ENCODE data around the gene KIFC3. TPM values are rescaled to one million over a fixed set of nuclear protein-coding genes. Genes with fewer than 3 reads are reported as not detected.
A peak's percentile ranks its signal among the peaks of the same experiment; 100 is the strongest.

KIFC3 gene
- total RNA-seq, 1 donor from 2014 or later: 0.27 TPM

DNA sequence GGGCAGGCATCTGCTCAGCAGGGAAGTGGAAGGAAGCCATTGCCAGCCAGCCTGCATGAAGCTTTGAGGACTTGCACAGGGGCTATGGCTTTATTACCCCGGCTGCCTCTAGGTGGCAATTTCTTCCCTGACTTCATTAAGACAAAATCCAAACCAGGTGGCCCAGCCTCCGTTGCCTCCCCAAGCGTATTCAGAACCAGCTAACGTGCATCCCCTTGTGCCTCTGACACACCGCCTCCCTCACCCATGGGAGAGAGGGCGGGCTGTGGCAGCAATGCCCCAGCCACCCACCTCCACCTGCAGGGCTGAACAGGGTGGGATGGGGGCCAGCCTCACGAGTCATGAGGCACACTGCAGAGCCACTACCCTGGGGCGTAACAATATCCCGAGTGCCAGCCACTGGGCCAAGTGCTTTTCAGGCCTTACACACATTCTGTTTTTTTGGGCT, 6.8 kb downstream of the KIFC3 start:
- intact Hi-C loops (cut with micrococcal nuclease): no loop called here
- no peak overlapping the region for H3K27ac Mint-ChIP-seq
- no peaks in the 10 kb centered on the region for H3K9me3 Mint-ChIP-seq
- H3K36me3 Mint-ChIP-seq (ENCODE audit: low read depth): no peaks in the 10 kb centered on the region
- CTCF ChIA-PET: no interaction called here
- no peak overlapping the region for H3K4me3 Mint-ChIP-seq
- peak; percentile 34 for ATAC-seq (ENCODE audit: low read depth)
- POLR2A ChIA-PET: no interaction called here
- H3K4me1 Mint-ChIP-seq: peaks cover 2% of the 10 kb centered on the region
- TF ChIP-seq, protein P1, sequence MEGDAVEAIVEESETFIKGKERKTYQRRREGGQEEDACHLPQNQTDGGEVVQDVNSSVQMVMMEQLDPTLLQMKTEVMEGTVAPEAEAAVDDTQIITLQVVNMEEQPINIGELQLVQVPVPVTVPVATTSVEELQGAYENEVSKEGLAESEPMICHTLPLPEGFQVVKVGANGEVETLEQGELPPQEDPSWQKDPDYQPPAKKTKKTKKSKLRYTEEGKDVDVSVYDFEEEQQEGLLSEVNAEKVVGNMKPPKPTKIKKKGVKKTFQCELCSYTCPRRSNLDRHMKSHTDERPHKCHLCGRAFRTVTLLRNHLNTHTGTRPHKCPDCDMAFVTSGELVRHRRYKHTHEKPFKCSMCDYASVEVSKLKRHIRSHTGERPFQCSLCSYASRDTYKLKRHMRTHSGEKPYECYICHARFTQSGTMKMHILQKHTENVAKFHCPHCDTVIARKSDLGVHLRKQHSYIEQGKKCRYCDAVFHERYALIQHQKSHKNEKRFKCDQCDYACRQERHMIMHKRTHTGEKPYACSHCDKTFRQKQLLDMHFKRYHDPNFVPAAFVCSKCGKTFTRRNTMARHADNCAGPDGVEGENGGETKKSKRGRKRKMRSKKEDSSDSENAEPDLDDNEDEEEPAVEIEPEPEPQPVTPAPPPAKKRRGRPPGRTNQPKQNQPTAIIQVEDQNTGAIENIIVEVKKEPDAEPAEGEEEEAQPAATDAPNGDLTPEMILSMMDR (IDR thresholded peaks at IDR 0.05): no peak
- H3K27me3 Mint-ChIP-seq: peaks cover 23% of the 10 kb centered on the region
- DNase-seq: no peak

DNA sequence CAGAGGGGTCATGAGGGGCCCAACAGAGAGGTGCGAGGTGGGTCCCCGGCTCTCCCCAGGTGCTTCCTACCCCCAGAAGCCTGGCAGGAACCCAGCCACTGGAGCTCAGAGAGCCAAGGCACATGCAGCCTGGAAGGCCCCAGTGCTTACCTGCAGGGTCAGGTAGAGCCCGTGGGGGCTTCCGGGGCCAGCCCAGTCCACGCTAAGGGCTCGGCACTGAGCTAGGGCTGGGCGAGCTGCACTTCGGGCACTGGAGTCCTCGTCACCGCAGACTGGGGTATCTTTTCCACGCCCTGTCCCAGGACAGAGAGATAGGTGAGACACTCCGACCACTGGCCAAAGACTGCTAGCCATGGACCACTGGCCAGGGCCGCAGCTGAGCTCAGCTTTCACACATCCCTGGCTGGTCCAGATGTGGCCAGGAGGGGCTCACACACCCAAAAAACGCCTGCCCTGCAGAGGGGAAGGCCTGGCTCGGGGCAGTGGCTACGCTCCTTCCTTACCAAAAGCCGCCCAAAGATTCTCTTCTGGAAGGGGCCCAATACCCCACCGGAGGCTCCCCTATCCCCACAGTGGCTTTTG, 7.4 kb downstream of the KIFC3 start:
- Mint-ChIP-seq H3K27ac (no peak overlapping the region), H3K27me3 (peaks cover 20% of the 10 kb centered on the region), H3K4me1 (peaks cover 2% of the 10 kb centered on the region), H3K36me3 (ENCODE audit: low read depth) (no peaks in the 10 kb centered on the region), H3K9me3 (no peaks in the 10 kb centered on the region), H3K4me3 (no peak overlapping the region)
- ChIA-PET POLR2A (no interaction called here), CTCF (no interaction called here)
- ATAC-seq (ENCODE audit: low read depth) (no peak), DNase-seq (no peak)
- intact Hi-C loops (cut with micrococcal nuclease): no loop called here
- TF ChIP-seq, protein P1 (IDR thresholded peaks at IDR 0.05): no peak

DNA sequence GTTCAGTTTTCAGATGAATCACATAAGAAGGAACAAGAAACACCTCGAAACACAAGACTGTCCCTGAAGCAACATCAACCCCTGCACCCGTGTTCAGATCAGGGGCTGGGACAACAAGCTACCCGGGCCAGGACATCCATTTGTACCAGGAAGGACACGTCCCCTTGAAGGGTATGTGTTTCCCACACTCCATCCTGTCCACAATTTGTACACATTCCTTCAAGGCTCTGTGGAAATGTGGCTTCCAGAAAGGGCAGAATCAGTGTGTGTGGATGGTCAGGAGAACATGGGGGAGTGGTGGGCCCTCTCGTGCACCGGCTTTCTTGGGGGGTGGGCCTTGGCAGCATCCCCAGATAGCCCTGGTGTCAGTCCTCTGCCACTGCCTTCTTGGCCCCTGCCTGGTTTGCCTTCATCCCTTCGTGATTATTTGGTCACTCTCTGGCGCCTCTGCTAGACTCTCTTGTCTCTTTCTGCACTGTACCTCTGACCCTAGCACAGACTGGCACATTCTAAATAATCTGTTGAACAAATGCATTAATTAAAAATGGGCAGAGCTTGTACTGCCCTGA, 10.3 kb downstream of the KIFC3 start:
- Mint-ChIP-seq H3K4me3 (no peak overlapping the region), H3K27me3 (peaks cover 4% of the 10 kb centered on the region), H3K36me3 (ENCODE audit: low read depth) (no peaks in the 10 kb centered on the region), H3K27ac (no peak overlapping the region), H3K4me1 (no peaks in the 10 kb centered on the region), H3K9me3 (no peaks in the 10 kb centered on the region)
- CTCF ChIA-PET: no interaction called here
- ATAC-seq (ENCODE audit: low read depth): no peak
- POLR2A ChIA-PET: no interaction called here
- DNase-seq: no peak
- TF ChIP-seq, protein P1 (IDR thresholded peaks at IDR 0.05): no peak
- intact Hi-C loops (cut with micrococcal nuclease): no loop called here

DNA sequence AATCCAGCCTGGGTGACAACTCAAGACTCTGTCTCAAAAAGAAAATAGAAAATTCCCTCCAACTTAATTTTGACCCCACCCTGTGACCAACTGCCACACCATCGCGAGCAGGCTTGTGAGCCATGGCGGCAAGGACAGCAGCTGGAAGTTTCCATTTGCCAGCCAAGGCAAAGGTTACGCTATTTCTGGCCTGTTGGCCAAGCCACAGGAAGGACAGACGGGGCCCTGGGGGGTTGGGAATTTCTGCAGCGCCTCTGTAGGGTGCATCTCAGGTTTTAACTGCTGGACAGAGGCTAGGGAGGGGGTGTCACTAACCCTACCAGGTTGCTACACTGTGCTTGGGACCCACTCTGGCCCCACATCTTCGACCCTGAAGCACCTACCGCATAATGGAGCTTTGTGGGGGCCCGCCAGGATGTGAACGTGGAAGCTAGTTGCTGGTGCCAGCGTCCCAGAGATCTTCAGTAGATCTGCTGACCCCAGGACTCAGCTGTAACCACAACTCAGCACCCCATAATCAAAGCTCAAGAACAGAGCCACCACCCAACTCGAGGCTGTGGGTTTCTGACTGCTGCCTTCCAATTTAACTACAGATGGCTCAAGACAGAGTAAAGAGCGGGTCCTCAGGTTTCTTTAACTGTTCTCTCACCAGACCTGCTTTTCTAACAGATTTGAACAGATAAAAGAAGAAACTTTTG, 10.9 kb downstream of the KIFC3 start:
- Mint-ChIP-seq H3K27me3 (peaks cover 2% of the 10 kb centered on the region), H3K9me3 (no peaks in the 10 kb centered on the region), H3K36me3 (ENCODE audit: low read depth) (no peaks in the 10 kb centered on the region), H3K27ac (no peak overlapping the region), H3K4me1 (no peaks in the 10 kb centered on the region), H3K4me3 (no peak overlapping the region)
- POLR2A ChIA-PET: no interaction called here
- ATAC-seq (ENCODE audit: low read depth) (no peak), DNase-seq (no peak)
- intact Hi-C loops (cut with micrococcal nuclease): no loop called here
- CTCF ChIA-PET: no interaction called here
- TF ChIP-seq, protein P1 (IDR thresholded peaks at IDR 0.05): no peak

DNA sequence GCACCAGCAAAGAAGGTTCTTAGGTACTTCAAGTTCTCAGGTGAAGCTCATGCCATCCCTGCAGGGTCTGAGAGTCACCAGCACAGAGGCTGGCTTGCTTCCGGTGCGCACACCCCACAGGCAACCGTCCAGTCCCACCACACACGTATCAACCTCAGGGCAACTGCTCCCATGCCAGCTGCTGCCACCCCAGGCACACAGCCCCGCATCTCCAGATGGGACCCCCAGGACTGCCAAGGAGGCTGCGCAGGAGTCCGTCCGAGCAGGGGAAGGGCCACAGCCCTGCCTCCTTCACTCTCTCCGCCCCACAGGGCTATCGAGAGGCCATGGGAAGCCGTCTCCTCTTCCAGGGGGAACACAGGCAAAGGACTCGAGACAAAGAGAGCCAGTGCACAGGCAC, 13.3 kb downstream of the KIFC3 start:
- Mint-ChIP-seq H3K27me3 (peaks cover 7% of the 10 kb centered on the region), H3K27ac (no peak overlapping the region), H3K36me3 (ENCODE audit: low read depth) (no peaks in the 10 kb centered on the region), H3K4me1 (no peaks in the 10 kb centered on the region), H3K9me3 (no peaks in the 10 kb centered on the region), H3K4me3 (no peak overlapping the region)
- intact Hi-C loops (cut with micrococcal nuclease): no loop called here
- DNase-seq: no peak
- TF ChIP-seq, protein P1 (IDR thresholded peaks at IDR 0.05): no peak
- CTCF ChIA-PET: no interaction called here
- POLR2A ChIA-PET: no interaction called here
- ATAC-seq (ENCODE audit: low read depth): no peak

Measured in activated B cell treated with CpG ODN at 0.5 μM for 24 hours (primary cell).